GM21737 (cell line): ENCODE measurements around the gene URM1.

Experiments
- ATAC-seq: cut with Tn5 transposase; IDR thresholded peaks from one replicate; pipeline ENCODE4 v1.9.1; 2021; ENCODE audit warnings: mild to moderate bottlenecking, moderate library complexity; ENCODE audit not compliant: unreplicated experiment

Gene URM1

GRCh38 chr9:128344931-128345605 is 26.1 kb upstream of the URM1 start:
- ATAC-seq: no peak

GRCh38 chr9:128349125-128349524 is 22.0 kb upstream of the URM1 start:
- no peak for ATAC-seq

DNA sequence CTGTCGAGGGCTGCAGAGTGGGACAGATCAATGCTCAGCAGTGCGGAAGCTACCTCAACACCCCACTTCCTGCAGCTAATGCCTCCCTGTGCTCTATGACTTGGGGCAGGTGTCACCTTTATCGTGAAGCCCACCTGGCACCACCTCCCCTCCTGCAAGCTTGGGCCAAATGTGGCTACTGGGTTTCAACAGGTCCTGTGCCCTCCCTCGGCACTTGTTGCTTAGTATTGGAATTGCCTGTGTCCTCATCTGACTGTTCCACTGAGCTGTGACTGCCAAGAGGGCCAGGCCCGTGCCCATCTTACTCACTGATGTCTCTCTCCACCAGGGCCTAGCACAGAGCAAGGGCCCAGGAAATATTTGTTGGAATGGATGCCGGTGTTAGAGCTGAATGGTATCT is 21.4 kb upstream of the URM1 start:
- no peak for ATAC-seq

GRCh38 chr9:128355451-128355850 is 15.7 kb upstream of the URM1 start:
- no peak for ATAC-seq

DNA sequence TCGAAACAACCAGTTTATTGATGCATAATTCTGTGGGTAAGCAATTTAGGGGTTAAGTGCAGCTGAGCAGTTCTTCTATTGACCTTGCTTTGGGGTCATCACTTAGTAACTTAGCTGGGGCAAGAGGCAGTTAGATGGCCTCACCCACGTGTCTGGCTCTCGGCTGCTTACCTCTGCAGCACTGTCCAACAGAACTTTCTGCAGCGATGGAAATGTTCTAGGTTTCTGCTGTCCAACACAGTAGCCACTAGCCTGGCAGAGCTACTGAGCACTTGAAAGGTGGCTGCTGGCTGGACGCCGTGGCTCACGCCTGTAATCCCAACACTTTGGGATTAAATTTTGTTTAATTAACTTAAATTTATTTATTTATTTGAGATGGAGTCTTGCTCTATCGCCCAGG is 13.1 kb upstream of the URM1 start:
- no peak for ATAC-seq

GRCh38 chr9:128358861-128359260 is 12.3 kb upstream of the URM1 start:
- no peak for ATAC-seq

DNA sequence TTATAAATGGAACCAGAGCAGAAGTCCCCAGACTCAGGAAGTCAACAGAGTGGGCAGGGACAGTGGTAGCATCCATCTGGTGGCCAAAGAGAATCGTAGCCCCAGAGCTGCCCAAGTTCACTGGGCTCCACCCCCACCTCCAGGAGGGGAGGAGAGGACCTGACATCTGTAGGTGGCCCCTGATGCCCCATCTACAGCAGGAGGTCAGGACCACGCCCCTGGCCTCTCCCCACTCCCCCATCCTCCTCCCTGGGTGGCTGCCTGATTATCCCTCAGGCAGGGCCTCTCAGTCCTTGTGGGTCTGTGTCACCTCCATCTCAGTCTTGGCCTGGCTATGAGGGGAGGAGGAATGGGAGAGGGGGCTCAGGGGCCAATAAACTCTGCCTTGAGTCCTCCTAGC is 10.3 kb upstream of the URM1 start:
- no peak for ATAC-seq

- no peak for ATAC-seq
Observed at GRCh38 chr9:128361296-128361985, 9.7 kb upstream of the URM1 start.

DNA sequence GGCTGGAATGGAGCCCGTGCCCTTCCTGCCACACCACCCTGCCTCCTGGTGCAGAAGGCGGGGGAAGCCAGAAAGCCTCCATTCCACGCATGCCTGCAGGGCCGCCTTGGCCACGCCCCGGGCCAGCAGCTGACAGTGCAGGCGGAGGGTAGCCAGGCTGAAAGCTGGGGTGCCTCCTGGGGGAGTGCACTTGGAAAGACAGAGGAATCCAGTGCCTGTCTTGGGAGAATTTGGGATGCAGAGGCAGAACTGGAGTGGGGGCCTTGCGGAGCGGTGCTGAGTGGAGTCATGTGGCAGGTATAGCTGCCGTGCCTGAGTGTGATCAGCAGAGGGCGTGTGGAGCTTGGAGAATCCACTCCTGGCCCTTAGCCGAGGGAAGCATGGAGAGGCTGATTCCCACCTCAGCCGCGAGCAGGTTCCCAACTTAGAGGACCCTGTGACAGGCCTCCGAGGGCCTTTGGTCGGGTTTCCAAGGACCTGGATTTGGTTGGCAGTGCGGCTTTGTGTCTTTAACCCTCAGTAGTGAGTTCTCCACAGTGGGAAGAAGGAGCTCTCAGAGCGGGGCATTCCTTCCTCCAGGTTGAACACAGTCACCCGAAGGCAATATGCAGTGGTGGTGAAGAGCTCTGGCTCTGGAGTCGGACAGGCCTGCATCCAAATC is 9.1 kb upstream of the URM1 start:
- ATAC-seq: peak; percentile 48

- ATAC-seq: no peak
Observed at GRCh38 chr9:128362774-128363173, 8.4 kb upstream of the URM1 start.

DNA sequence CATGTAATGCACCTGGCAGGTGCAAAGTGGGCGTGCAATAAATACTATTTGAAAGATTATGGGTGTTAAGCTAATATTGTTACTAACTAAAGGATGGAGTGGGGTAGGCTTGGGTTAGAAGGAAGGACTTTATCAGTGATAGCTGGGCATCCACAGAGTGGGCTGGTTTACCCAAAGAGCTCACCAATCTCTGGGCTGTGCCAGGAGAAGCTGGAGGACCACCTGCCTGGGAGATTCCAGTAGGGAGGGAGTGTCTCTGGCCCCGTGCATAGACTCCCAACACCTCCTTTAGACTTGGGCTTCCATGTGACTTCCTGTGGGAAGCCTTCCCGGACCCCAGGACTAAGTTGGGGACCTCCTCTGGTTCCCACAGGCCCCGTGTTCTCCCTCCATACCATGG is 5.6 kb upstream of the URM1 start:
- no peak for ATAC-seq

DNA sequence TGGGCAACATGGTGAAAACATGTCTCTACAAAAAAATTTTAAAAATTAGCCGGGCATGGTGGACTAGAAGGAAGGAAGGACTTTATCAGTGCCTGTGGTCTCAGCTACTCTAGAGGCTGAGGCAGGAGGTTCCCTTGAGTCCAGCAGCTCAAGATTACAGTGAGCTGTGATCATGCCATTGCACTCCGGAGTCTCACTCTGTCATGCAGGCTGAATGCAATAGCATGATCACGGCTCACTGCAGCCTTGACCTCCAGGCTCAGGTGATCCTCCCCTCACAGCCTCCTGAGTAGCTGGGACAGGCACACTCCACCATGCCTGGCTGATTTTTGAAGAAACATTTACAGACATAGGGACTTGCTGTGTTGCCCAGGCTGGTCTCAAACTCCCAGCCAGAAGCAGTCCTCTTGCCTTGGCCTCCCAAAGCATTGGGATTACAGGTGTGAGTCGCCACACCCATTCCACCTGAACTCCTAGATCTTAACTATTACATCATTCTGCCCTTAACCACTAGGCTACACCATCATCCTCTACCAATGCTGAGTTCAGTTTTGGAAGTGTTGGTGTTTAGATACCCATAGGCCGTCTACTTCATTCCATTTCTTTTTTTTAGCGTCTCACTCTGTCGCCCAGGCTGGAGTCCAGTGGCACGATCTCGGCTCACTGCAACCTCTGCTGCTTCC is 2.0 kb upstream of the URM1 start:
- no peak for ATAC-seq

- no peak for ATAC-seq
Observed at GRCh38 chr9:128370367-128370751, 815 bp upstream of the URM1 start.

DNA sequence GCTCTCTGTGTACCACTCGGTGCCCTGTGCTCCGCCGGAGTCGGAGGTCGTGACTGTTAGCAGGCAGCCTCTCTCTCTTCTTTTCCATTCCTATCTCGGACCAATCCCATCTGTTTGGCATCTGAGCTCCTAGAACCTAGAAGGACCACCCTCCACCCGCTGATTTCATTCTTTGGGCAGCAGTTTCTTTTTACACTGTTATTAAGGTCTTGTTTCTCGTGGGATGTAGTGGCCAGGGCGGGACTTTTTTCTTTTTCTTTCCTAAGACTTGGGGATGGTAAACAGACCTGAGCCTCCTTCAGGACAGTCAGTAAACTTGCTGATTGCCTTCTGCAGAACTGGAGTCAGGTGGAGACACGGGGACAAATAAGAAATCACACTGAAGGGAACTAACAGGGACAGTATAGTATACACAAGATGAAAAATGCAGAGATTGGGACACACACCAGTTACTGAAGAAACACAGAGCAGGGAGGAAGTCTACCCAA is 500 bp downstream of the URM1 start:
- no peak for ATAC-seq

DNA sequence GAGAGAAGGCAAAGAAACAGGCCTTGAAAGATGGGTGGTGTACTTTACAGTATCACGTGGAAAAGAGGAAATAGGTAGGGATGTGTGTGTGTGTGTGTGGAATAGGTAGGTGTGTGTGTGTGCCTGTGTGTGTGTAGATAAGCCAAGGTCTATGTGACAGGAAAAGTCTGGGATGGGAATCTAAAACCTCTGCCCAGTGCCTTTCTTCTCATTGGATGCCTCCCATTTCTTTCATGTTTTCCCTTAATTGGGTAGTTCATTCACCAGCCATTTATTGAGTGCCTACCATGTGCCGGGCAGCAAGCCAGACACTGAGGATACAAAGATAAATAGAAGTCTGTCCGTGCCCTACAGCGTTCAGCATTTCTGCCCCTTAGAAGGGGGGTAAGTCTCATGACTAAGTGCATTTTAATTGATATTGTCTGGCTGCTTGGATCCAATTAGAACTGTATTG is 1.0 kb downstream of the URM1 start:
- ATAC-seq: no peak

GRCh38 chr9:128372784-128373183 is 1.6 kb downstream of the URM1 start:
- ATAC-seq: no peak

- ATAC-seq: no peak
Observed at GRCh38 chr9:128374221-128374675, 3.1 kb downstream of the URM1 start.

DNA sequence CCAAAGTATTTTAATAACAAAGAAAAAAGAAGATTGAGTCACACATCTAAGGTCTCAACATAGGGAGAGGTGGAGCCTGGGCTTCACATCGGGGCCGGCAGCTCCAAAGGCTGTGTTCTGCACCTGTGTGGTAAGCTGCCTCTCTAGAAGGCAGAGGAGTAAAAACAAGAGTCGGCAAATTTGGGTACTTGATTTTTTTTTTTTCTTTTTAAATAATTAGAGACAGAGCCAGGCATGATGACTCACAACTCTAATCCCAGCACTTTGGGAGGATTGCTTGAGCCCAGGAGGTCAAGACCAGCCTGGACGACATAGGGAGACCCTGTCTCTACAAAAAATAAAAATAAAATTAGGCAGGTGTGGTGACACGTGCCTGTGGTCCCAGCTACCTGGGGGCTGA is 4.7 kb downstream of the URM1 start:
- ATAC-seq: no peak

- ATAC-seq: no peak
Observed at GRCh38 chr9:128382261-128382660, 11.1 kb downstream of the URM1 start.

DNA sequence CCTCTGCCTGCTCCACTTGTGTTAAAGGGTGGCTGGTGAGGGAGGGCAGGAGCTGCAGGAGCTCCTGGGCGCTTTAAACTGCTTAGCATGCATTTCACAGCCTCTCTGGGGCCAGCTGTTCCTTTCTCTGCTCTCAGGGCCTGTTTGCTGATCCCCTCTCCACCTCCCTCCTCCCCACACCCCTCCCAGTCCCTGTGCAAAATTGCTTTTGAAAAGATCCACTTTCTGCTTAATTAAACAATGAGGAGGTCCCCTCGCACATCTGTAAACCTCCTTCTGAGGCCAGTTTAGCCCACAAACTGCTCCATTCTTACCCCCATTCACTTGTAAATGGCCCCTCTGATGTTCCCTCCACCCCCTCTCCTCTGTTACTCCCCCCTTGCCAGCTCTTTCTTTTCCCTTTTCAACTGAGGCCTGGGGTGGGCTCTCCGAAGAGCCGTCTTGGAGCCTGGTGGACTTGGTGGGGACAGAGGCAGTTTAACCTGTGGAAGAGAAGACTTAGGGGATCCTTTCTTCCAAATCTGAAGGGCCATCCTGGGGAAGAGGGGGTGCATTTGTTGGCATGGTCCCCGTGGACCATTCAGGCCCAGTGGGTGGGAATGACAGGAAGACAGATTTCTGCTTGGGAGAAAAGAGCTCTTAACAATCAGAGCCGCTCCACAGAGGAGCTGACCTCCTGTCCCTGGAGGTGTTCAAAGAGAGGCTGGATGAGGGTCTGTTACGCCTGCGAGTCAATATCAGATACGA is 12.0 kb downstream of the URM1 start:
- no peak for ATAC-seq

GRCh38 chr9:128383791-128384190 is 12.6 kb downstream of the URM1 start:
- no peak for ATAC-seq
